Fibroblast of lung (primary cell): ENCODE measurements around the gene DAGLA.

ENCODE experiments used
- CTCF ChIP-seq, 2 donors: IDR thresholded peaks in 1 of 2; conservative IDR thresholded peaks in 1 of 2; 1 replicate in 1 of 2; 2 replicates in 1 of 2; pipeline ENCODE4 v1.5.1; 2011 to 2012; ENCODE audit warnings: low read length in 2 of 2, control low read depth in 1 of 2, inconsistent platforms in 1 of 2, low read depth in 1 of 2, mild to moderate bottlenecking in 1 of 2
- EZH2 ChIP-seq: IDR thresholded peaks from 2 replicates; pipeline ENCODE4 v1.5.1; 2012; ENCODE audit warnings: low read length, control low read depth, mild to moderate bottlenecking; ENCODE audit errors: missing control alignments

- no peak for TF ChIP-seq CTCF (conservative IDR thresholded peaks at IDR 0.05 in 1 of 2, IDR thresholded peaks at IDR 0.05 in 1 of 2; ENCODE audit: low read depth in 1 of 2, low read length in 2 of 2)
- no peak for TF ChIP-seq EZH2
These were observed 89.9 kb downstream of the DAGLA start for GRCh38 chr11:61769946-61770683.
